Measurements from ENCODE around the gene PLA2G3.
"Not testable (repeated sequence)": the region's sequence is repeated elsewhere in the genome, so short reads cannot be mapped to it uniquely, and the experiment has no call there.

PLA2G3 gene

GRCh38 chr22:31098632-31099110 is 41.6 kb downstream of the PLA2G3 start:
- no peak overlapping the region for H3K4me3 ChIP-seq (ENCODE audit: low read depth, low read length)
- TF ChIP-seq, protein P1, sequence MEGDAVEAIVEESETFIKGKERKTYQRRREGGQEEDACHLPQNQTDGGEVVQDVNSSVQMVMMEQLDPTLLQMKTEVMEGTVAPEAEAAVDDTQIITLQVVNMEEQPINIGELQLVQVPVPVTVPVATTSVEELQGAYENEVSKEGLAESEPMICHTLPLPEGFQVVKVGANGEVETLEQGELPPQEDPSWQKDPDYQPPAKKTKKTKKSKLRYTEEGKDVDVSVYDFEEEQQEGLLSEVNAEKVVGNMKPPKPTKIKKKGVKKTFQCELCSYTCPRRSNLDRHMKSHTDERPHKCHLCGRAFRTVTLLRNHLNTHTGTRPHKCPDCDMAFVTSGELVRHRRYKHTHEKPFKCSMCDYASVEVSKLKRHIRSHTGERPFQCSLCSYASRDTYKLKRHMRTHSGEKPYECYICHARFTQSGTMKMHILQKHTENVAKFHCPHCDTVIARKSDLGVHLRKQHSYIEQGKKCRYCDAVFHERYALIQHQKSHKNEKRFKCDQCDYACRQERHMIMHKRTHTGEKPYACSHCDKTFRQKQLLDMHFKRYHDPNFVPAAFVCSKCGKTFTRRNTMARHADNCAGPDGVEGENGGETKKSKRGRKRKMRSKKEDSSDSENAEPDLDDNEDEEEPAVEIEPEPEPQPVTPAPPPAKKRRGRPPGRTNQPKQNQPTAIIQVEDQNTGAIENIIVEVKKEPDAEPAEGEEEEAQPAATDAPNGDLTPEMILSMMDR (IDR thresholded peaks at IDR 0.05; ENCODE audit: insufficient read depth, low read depth, low read length, missing control alignments) = no peak
- no peak for DNase-seq (ENCODE audit: low read depth)

- TF ChIP-seq, protein P1 (IDR thresholded peaks at IDR 0.05; ENCODE audit: insufficient read depth, low read depth, low read length, missing control alignments) = no peak
- no peak for DNase-seq (ENCODE audit: low read depth)
- no peak overlapping the region for H3K4me3 ChIP-seq (ENCODE audit: low read depth, low read length)
Observed at GRCh38 chr22:31097941-31098631, 42.2 kb downstream of the PLA2G3 start.

GRCh38 chr22:31097539-31097938 is 42.8 kb downstream of the PLA2G3 start:
- H3K4me3 ChIP-seq (ENCODE audit: low read depth, low read length); DNase-seq (ENCODE audit: low read depth): not testable (repeated sequence)

DNA sequence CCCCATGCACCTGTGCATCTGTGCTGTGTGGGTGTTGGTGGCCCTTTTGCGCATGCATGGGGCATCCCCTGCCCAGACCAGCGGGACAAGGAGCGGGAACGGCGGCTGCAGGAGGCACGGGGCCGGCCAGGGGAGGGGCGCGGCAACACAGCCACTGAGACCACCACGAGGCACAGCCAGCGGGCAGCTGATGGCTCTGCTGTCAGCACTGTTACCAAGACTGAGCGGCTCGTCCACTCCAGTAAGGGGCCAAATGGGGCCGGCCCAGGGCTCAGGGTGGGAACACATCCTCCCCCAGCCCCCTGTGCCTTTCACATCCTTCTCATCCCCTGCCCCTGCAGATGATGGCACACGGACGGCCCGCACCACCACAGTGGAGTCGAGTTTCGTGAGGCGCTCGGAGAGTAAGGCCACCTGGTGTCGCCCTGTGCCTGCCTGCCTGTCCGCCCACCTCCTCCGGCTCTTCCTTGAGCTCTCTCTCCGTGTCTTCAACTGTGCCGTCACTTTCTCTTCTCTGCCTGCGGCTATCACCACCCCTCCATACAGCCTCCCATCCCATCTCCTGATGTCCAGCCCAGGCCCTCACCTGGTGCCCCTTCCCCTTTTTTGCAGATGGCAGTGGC is 43.5 kb downstream of the PLA2G3 start:
- H3K4me3 ChIP-seq (ENCODE audit: low read depth, low read length) = no peak overlapping the region
- TF ChIP-seq, protein P1 (IDR thresholded peaks at IDR 0.05; ENCODE audit: insufficient read depth, low read depth, low read length, missing control alignments) = no peak
- no peak for DNase-seq (ENCODE audit: low read depth)

GRCh38 chr22:31095637-31096249 is 44.6 kb downstream of the PLA2G3 start:
- no peak overlapping the region for H3K4me3 ChIP-seq (ENCODE audit: low read depth, low read length)
- TF ChIP-seq, protein P1 (IDR thresholded peaks at IDR 0.05; ENCODE audit: insufficient read depth, low read depth, low read length, missing control alignments) = no peak
- no peak for DNase-seq (ENCODE audit: low read depth)

DNA sequence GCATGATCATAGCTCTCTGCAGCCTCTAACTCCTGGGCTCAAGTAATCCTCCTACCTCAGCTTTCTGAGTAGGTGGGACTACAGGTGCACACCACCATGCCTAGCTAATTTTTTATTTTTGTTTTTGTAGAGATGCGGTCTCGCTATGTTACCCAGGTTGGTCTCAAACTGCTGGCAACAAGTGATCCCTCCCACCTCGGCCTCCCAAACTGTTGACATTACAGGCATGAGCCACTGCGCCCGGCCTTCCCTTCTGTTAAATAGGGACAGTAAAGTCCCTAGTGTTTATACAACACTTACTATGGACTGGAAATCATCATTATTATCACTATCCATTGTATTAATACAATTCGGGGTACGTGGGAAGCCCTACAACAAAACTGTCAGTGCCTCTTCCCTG is 45.6 kb downstream of the PLA2G3 start:
- TF ChIP-seq, protein P1 (IDR thresholded peaks at IDR 0.05; ENCODE audit: insufficient read depth, low read depth, low read length, missing control alignments) = no peak
- H3K4me3 ChIP-seq (ENCODE audit: low read depth, low read length) = no peak overlapping the region
- no peak for DNase-seq (ENCODE audit: low read depth)

- TF ChIP-seq, protein P1 (IDR thresholded peaks at IDR 0.05; ENCODE audit: insufficient read depth, low read depth, low read length, missing control alignments) = no peak
- no peak overlapping the region for H3K4me3 ChIP-seq (ENCODE audit: low read depth, low read length)
- DNase-seq (ENCODE audit: low read depth) = no peak
Observed at GRCh38 chr22:31094021-31094551, 46.2 kb downstream of the PLA2G3 start.
